MM.1S (cell line): Measurements from ENCODE around the gene POFUT2.
A peak's percentile ranks its signal among the peaks of the same experiment; 100 is the strongest.

Experiments
- DNase-seq: peaks from one replicate; pipeline ENCODE4 v3.0.0-alpha.2; 2015
- H2AFZ ChIP-seq: fragments of 300-600 bp; sonication (generic); 2 replicates; pipeline ENCODE4 v1.6.0; 2016; ENCODE audit warnings: antibody characterized with exemption, low read length
- H3F3A ChIP-seq: fragments of 300-600 bp; sonication (generic); 2 replicates; pipeline ENCODE4 v1.6.1; 2016; ENCODE audit warnings: mild to moderate bottlenecking, antibody characterized with exemption, low read length, moderate library complexity, mixed read lengths; ENCODE audit not compliant: insufficient read depth
- H3K27ac ChIP-seq: fragments of 300-600 bp; sonication (generic); 2 replicates; pipeline ENCODE4 v1.5.1; 2016; ENCODE audit warnings: mild to moderate bottlenecking, low read length
- H3K27me3 ChIP-seq: fragments of 300-600 bp; sonication (generic); replicated peaks from 2 replicates; pipeline ENCODE4 v1.6.0; 2016; ENCODE audit warnings: low read length; ENCODE audit not compliant: insufficient read depth
- H3K36me3 ChIP-seq: fragments of 300-600 bp; sonication (generic); replicated peaks from 2 replicates; pipeline ENCODE4 v1.6.1; 2016; ENCODE audit warnings: mild to moderate bottlenecking, low read length, mixed read lengths; ENCODE audit not compliant: insufficient read depth
- H3K4me1 ChIP-seq: fragments of 300-600 bp; sonication (generic); 2 replicates; pipeline ENCODE4 v1.6.1; 2016; ENCODE audit warnings: low read length, mixed read lengths
- H3K4me2 ChIP-seq: fragments of 300-600 bp; sonication (generic); 2 replicates; pipeline ENCODE4 v1.6.0; 2016; ENCODE audit warnings: low read depth, low read length
- H3K4me3 ChIP-seq: fragments of 300-600 bp; sonication (generic); 2 replicates; pipeline ENCODE4 v1.5.1; 2016; ENCODE audit warnings: low read length, mixed read lengths
- H3K79me2 ChIP-seq: fragments of 300-600 bp; sonication (generic); 2 replicates; pipeline ENCODE4 v1.6.1; 2016; ENCODE audit warnings: mixed run types, low read length, mixed read lengths
- H3K9ac ChIP-seq: fragments of 300-600 bp; sonication (generic); 2 replicates; pipeline ENCODE4 v1.6.1; 2016; ENCODE audit warnings: low read length, mixed read lengths
- H3K9me2 ChIP-seq: fragments of 300-600 bp; sonication (generic); replicated peaks from 2 replicates; pipeline ENCODE4 v1.6.1; 2016; ENCODE audit warnings: mild to moderate bottlenecking, low read length, mixed read lengths; ENCODE audit not compliant: insufficient read depth
- H3K9me3 ChIP-seq: fragments of 300-600 bp; sonication (generic); replicated peaks from 2 replicates; pipeline ENCODE4 v1.6.1; 2016; ENCODE audit warnings: mild to moderate bottlenecking, low read length, mixed read lengths; ENCODE audit not compliant: insufficient read depth
- H4K20me1 ChIP-seq: fragments of 300-600 bp; sonication (generic); 2 replicates; pipeline ENCODE4 v1.6.1; 2016; ENCODE audit warnings: mild to moderate bottlenecking, low read length, moderate library complexity, mixed read lengths; ENCODE audit not compliant: insufficient read depth
- CTCF ChIP-seq: fragments of 300-600 bp; sonication (generic); IDR thresholded peaks from 2 replicates; pipeline ENCODE4 v1.5.1; 2016; ENCODE audit warnings: antibody characterized with exemption, low read length, mixed read lengths
- EZH2 ChIP-seq: fragments of 300-600 bp; sonication (generic); optimal IDR thresholded peaks from 2 replicates; pipeline ENCODE3; 2017; ENCODE audit warnings: low read depth, mild to moderate bottlenecking, antibody characterized with exemption, low read length, mixed read lengths
- EZH2phosphoT487 ChIP-seq: fragments of 300-600 bp; sonication (generic); IDR thresholded peaks from 2 replicates; pipeline ENCODE4 v1.6.1; 2018; ENCODE audit warnings: antibody characterized with exemption, low read length

POFUT2 gene

GRCh38 chr21:45292399-45293219 is 4.9 kb upstream of the POFUT2 start:
- no peaks in the 10 kb centered on the region for H3K9me2 ChIP-seq
- no peaks in the 10 kb centered on the region for H3K4me1 ChIP-seq
- H3K27ac ChIP-seq: no peak overlapping the region
- no peaks in the 10 kb centered on the region for H3K79me2 ChIP-seq
- DNase-seq: peak; percentile 56
- H2AFZ ChIP-seq: peak overlapping the region; percentile 13; the same call in 1 of the 2 replicates
- no peaks in the 10 kb centered on the region for H3K36me3 ChIP-seq
- H3K4me3 ChIP-seq: no peak overlapping the region
- H4K20me1 ChIP-seq: no peaks in the 10 kb centered on the region
- peak; percentile 93 for TF ChIP-seq CTCF
- no peak for TF ChIP-seq EZH2phosphoT487
- no peak for TF ChIP-seq EZH2
- no peaks in the 10 kb centered on the region for H3F3A ChIP-seq
- peaks cover 91% of the 10 kb centered on the region for H3K27me3 ChIP-seq
- no peaks in the 10 kb centered on the region for H3K9me3 ChIP-seq
- H3K9ac ChIP-seq: no peak overlapping the region
- no peak overlapping the region for H3K4me2 ChIP-seq

GRCh38 chr21:45291613-45292398 is 4.1 kb upstream of the POFUT2 start:
- Histone ChIP-seq H2AFZ (no peak overlapping the region), H3K27me3 (peaks cover 83% of the 10 kb centered on the region), H3K36me3 (no peaks in the 10 kb centered on the region), H3K79me2 (no peaks in the 10 kb centered on the region), H3K4me3 (no peak overlapping the region), H3K27ac (no peak overlapping the region), H3K9me3 (no peaks in the 10 kb centered on the region), H3K9ac (no peak overlapping the region), H3K9me2 (no peaks in the 10 kb centered on the region), H3K4me2 (no peak overlapping the region), H4K20me1 (no peaks in the 10 kb centered on the region), H3K4me1 (no peaks in the 10 kb centered on the region), H3F3A (no peaks in the 10 kb centered on the region)
- TF ChIP-seq CTCF (peak; percentile 18), EZH2phosphoT487 (no peak)
- no peak for DNase-seq

GRCh38 chr21:45290948-45291612 is 3.4 kb upstream of the POFUT2 start:
- Histone ChIP-seq H3F3A (no peaks in the 10 kb centered on the region), H3K4me3 (no peak overlapping the region), H3K4me1 (no peaks in the 10 kb centered on the region), H4K20me1 (no peaks in the 10 kb centered on the region), H3K27me3 (peaks cover 76% of the 10 kb centered on the region), H2AFZ (no peak overlapping the region), H3K4me2 (no peak overlapping the region), H3K9me2 (no peaks in the 10 kb centered on the region), H3K9me3 (no peaks in the 10 kb centered on the region), H3K27ac (no peak overlapping the region), H3K79me2 (no peaks in the 10 kb centered on the region), H3K36me3 (no peaks in the 10 kb centered on the region), H3K9ac (no peak overlapping the region)
- DNase-seq: no peak
- TF ChIP-seq EZH2 (no peak), EZH2phosphoT487 (no peak), CTCF (no peak)
